ENCODE measurements around the gene RHOT2.

The RHOT2 gene

GRCh38 chr16:662095-662494 lies 5.8 kb upstream of the RHOT2 start:
- Histone ChIP-seq H3K4me3 (ENCODE audit: low read depth in 1 of 2, low read length in 1 of 2) (no peak overlapping the region), H3K36me3 (no peaks in the 10 kb centered on the region), H3K27ac (no peak overlapping the region), H3K27me3 (no peaks in the 10 kb centered on the region), H3K9me3 (no peaks in the 10 kb centered on the region), H3K4me1 (ENCODE audit: control insufficient read depth in 1 of 2, insufficient read depth in 1 of 2, low read depth in 1 of 2, low read length in 1 of 2) (peaks cover 9 to 13% of the 10 kb centered on the region in 2 experiments)
- no peak for TF ChIP-seq CTCF (IDR thresholded peaks at IDR 0.05)

GRCh38 chr16:662597-662996 lies 5.3 kb upstream of the RHOT2 start:
- no peak for TF ChIP-seq CTCF (IDR thresholded peaks at IDR 0.05)
- no peaks in the 10 kb centered on the region for H3K9me3 ChIP-seq
- no peaks in the 10 kb centered on the region for H3K36me3 ChIP-seq
- no peak overlapping the region for H3K4me3 ChIP-seq (ENCODE audit: low read depth in 1 of 2, low read length in 1 of 2)
- no peak overlapping the region for H3K27ac ChIP-seq
- H3K27me3 ChIP-seq, result no peaks in the 10 kb centered on the region
- peaks cover 13 to 16% of the 10 kb centered on the region in 2 experiments for H3K4me1 ChIP-seq (ENCODE audit: control insufficient read depth in 1 of 2, insufficient read depth in 1 of 2, low read depth in 1 of 2, low read length in 1 of 2)

- Histone ChIP-seq H3K27me3 (no peaks in the 10 kb centered on the region), H3K27ac (no peak overlapping the region), H3K4me3 (ENCODE audit: low read depth in 1 of 2, low read length in 1 of 2) (no peak overlapping the region), H3K9me3 (no peaks in the 10 kb centered on the region), H3K4me1 (ENCODE audit: control insufficient read depth in 1 of 2, insufficient read depth in 1 of 2, low read depth in 1 of 2, low read length in 1 of 2) (peaks cover 17 to 22% of the 10 kb centered on the region in 2 experiments), H3K36me3 (peaks cover 25% of the 10 kb centered on the region)
- TF ChIP-seq CTCF (IDR thresholded peaks at IDR 0.05), result no peak
Observed at GRCh38 chr16:666572-666971, 1.4 kb upstream of the RHOT2 start.

- peaks cover 17 to 22% of the 10 kb centered on the region in 2 experiments for H3K4me1 ChIP-seq (ENCODE audit: control insufficient read depth in 1 of 2, insufficient read depth in 1 of 2, low read depth in 1 of 2, low read length in 1 of 2)
- peak overlapping the region; percentile 83 for H3K27ac ChIP-seq
- no peak for TF ChIP-seq CTCF (IDR thresholded peaks at IDR 0.05)
- H3K27me3 ChIP-seq, result no peaks in the 10 kb centered on the region
- peak overlapping the region; percentile 68 to 98 for H3K4me3 ChIP-seq (ENCODE audit: low read depth in 1 of 2, low read length in 1 of 2)
- peaks cover 32% of the 10 kb centered on the region for H3K36me3 ChIP-seq
- no peaks in the 10 kb centered on the region for H3K9me3 ChIP-seq
Observed at GRCh38 chr16:667113-667779, 686 bp upstream of the RHOT2 start.

- Histone ChIP-seq H3K27ac (peak overlapping the region; percentile 83), H3K27me3 (no peaks in the 10 kb centered on the region), H3K36me3 (peaks cover 46% of the 10 kb centered on the region), H3K4me1 (ENCODE audit: control insufficient read depth in 1 of 2, insufficient read depth in 1 of 2, low read depth in 1 of 2, low read length in 1 of 2) (peaks cover 17 to 22% of the 10 kb centered on the region in 2 experiments), H3K9me3 (no peaks in the 10 kb centered on the region), H3K4me3 (ENCODE audit: low read depth in 1 of 2, low read length in 1 of 2) (peak overlapping the region; percentile 68 to 98)
- no peak for TF ChIP-seq CTCF (IDR thresholded peaks at IDR 0.05)
Observed at GRCh38 chr16:668519-669171, 713 bp downstream of the RHOT2 start.
